ENCODE data around the gene SNAI1. TPM values are rescaled to one million over a fixed set of nuclear protein-coding genes. Genes with fewer than 3 reads are reported as not detected.

SNAI1 gene
- total and polyA plus RNA-seq, 2 donors (not counting 1 experiment from before 2014, with no cell fraction given), result 4.3 to 4.9 TPM

DNA sequence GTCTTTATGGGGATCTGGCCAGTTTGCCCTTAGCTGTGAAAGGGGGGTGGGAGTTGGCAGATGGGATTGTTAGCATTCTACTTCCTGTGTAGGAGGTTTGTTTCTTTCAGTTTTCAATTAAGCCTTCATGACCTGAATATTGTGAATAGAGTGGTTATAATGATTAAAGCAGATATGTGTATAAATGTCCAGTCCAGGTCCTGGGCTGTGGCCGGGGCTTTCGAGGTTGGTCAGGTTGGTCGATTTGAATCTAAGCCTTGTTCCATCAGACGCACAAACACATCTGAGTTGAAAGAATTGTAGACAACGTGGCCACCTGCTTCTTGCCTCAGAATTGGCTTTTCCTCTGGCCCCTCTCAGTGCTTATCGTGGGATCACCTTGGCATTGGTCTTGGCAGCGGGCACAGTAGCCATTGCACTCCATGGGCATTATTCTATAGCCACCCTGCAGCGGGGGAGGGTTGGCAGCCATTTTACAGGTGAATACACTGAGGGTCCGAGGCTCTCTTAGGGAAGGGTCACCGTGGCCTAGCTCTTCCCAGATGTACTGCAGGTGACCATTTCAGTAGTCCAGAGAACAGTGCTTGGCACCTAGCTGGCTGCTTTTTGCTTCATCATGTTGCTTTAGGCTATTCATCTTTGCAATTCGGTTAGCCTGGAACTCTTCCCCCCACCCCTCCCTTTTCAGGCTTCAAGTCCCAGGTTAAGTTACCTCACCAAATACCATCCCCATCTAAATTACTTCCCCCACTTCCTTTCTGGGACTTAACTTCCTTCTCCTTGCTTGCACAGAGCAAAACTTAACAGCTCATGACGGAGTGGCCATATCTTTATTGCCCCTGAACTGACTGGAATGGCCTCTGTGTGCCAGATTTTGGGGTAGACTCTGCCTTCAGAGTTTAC lies 45.5 kb upstream of the SNAI1 start:
- Mint-ChIP-seq H3K4me1 (peaks cover 51% of the 10 kb centered on the region), H3K27ac (peak overlapping the region; percentile 93), H3K4me3 (peak overlapping the region; percentile 99), H3K9me3 (ENCODE audit: insufficient read depth) (no peaks in the 10 kb centered on the region), H3K27me3 (no peaks in the 10 kb centered on the region)
- whole genome bisulfite sequencing (ENCODE audit: insufficient coverage), result 14% methylated on average over 12 of the region's 12 CpGs
- intact Hi-C loops (cut with micrococcal nuclease), result loop anchor here (5.0 kb wide), 3 partner anchors 125 to 795 kb away; partner anchors contain the start of genes PARD6B and SLC9A8
- H3K9ac ChIP-seq (ENCODE audit: low read length), result peak overlapping the region; percentile 98
- TF ChIP-seq EZH2 (IDR thresholded peaks at IDR 0.05; ENCODE audit: borderline replicate concordance, insufficient read depth, low read depth, low read length, poor library complexity, severe bottlenecking), result no peak
- TF ChIP-seq, protein P1, sequence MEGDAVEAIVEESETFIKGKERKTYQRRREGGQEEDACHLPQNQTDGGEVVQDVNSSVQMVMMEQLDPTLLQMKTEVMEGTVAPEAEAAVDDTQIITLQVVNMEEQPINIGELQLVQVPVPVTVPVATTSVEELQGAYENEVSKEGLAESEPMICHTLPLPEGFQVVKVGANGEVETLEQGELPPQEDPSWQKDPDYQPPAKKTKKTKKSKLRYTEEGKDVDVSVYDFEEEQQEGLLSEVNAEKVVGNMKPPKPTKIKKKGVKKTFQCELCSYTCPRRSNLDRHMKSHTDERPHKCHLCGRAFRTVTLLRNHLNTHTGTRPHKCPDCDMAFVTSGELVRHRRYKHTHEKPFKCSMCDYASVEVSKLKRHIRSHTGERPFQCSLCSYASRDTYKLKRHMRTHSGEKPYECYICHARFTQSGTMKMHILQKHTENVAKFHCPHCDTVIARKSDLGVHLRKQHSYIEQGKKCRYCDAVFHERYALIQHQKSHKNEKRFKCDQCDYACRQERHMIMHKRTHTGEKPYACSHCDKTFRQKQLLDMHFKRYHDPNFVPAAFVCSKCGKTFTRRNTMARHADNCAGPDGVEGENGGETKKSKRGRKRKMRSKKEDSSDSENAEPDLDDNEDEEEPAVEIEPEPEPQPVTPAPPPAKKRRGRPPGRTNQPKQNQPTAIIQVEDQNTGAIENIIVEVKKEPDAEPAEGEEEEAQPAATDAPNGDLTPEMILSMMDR (IDR thresholded peaks at IDR 0.05), result no peak
- peak overlapping the region; percentile 87 for H3K4me2 ChIP-seq (replicated peaks; ENCODE audit: low read depth, low read length, poor library complexity, severe bottlenecking)
- ChIA-PET CTCF (interaction anchor here (0.7 to 2.3 kb wide), 7 partner anchors 21 to 254 kb away, joined by 3 to 12 read pairs (median 4); partner anchors contain the start of gene CEBPB), POLR2A (interaction anchor here (1.3 kb wide), 1 partner anchor 223 kb away, joined by 5 read pairs; no protein-coding TSS in a partner anchor)
- H3K27me3 ChIP-seq (replicated peaks in 1 of 4; ENCODE audit: control extremely low read depth in 1 of 4, control insufficient read depth in 3 of 4, insufficient read depth in 4 of 4, low read length in 3 of 4), result no peaks in the 10 kb centered on the region
- DNase-seq (no peak), ATAC-seq (ENCODE audit: low read depth) (no peak)
- H3K27ac ChIP-seq (ENCODE audit: low read length in 2 of 2), result peak overlapping the region; percentile 89 to 90
- peaks cover 33 to 42% of the 10 kb centered on the region in 2 donors for H3K4me1 ChIP-seq (ENCODE audit: control insufficient read depth in 2 of 2, insufficient read depth in 2 of 2, low read length in 2 of 2)
- peaks cover 58% of the 10 kb centered on the region for H4K20me1 ChIP-seq (ENCODE audit: control insufficient read depth, insufficient read depth, low read length, poor library complexity, severe bottlenecking)
- peak overlapping the region; percentile 90 for H2AFZ ChIP-seq (ENCODE audit: insufficient read depth, low read depth, low read length, poor library complexity, severe bottlenecking)
- peaks cover 4 to 17% of the 10 kb centered on the region in 2 experiments for H3K36me3 ChIP-seq (replicated peaks in 1 of 2; ENCODE audit: control extremely low read depth in 1 of 2, control insufficient read depth in 1 of 2, extremely low read depth in 1 of 2, insufficient read depth in 2 of 2, low read length in 1 of 2)
- no peaks in the 10 kb centered on the region for H3K9me3 ChIP-seq (ENCODE audit: control extremely low read depth in 1 of 3, control insufficient read depth in 2 of 3, insufficient read depth in 1 of 3, low read length in 2 of 3)
- peak overlapping the region; percentile 78 to 99 (median 94) for H3K4me3 ChIP-seq (ENCODE audit: control extremely low read depth in 1 of 5, extremely low read depth in 1 of 5, insufficient read depth in 1 of 5, low read depth in 2 of 5, low read length in 4 of 5)
- peaks cover 66% of the 10 kb centered on the region for H3K79me2 ChIP-seq (ENCODE audit: control insufficient read depth, insufficient read depth, low read length)

Measured in B cell (primary cell).